H9 (cell line): ENCODE data around the gene METRNL. TPM values are rescaled to one million over a fixed set of nuclear protein-coding genes. Genes with fewer than 3 reads are reported as not detected.

Experiments used
- DNase-seq: peaks from one replicate; pipeline ENCODE4 v3.0.0-alpha.2; 2017
- H2AFZ ChIP-seq: one replicate; pipeline ENCODE4 v1.6.1; 2013; ENCODE audit warnings: mild to moderate bottlenecking, low read length, control low read depth, moderate library complexity
- H2AK5ac ChIP-seq: 2 replicates; pipeline ENCODE4 v1.6.1; 2013; ENCODE audit warnings: low read length, control low read depth, mixed read lengths; ENCODE audit not compliant: insufficient read length
- H2BK120ac ChIP-seq: one replicate; pipeline ENCODE4 v1.6.1; 2013; ENCODE audit warnings: low read depth, mild to moderate bottlenecking, low read length, control low read depth, inconsistent platforms; ENCODE audit not compliant: poor library complexity, severe bottlenecking
- H2BK12ac ChIP-seq: 2 replicates; pipeline ENCODE4 v1.6.1; 2013; ENCODE audit warnings: low read length, control low read depth, mixed read lengths, low read depth; ENCODE audit not compliant: insufficient read length
- H2BK15ac ChIP-seq: 2 replicates; pipeline ENCODE4 v1.6.1; 2013; ENCODE audit warnings: low read depth, low read length, control low read depth
- H2BK20ac ChIP-seq: one replicate; pipeline ENCODE4 v1.6.1; 2013; ENCODE audit warnings: low read depth, mild to moderate bottlenecking, low read length, control low read depth, inconsistent platforms; ENCODE audit not compliant: poor library complexity, severe bottlenecking
- H2BK5ac ChIP-seq: 2 replicates; pipeline ENCODE4 v1.6.1; 2013; ENCODE audit warnings: low read length, control low read depth, mixed read lengths; ENCODE audit not compliant: insufficient read length
- H3K14ac ChIP-seq: 2 replicates; pipeline ENCODE4 v1.6.1; 2013; ENCODE audit warnings: low read length, control low read depth; ENCODE audit not compliant: insufficient read depth
- H3K18ac ChIP-seq: 2 replicates; pipeline ENCODE4 v1.6.1; 2013; ENCODE audit warnings: low read depth, mild to moderate bottlenecking, mixed read lengths, low read length, control low read depth; ENCODE audit not compliant: insufficient read length
- H3K23ac ChIP-seq: 2 replicates; pipeline ENCODE4 v1.6.1; 2013; ENCODE audit warnings: low read length, control low read depth, mixed read lengths, low read depth; ENCODE audit not compliant: insufficient read length
- H3K23me2 ChIP-seq: 2 replicates; pipeline ENCODE4 v1.6.1; 2013; ENCODE audit warnings: low read depth, mild to moderate bottlenecking, mixed read lengths, low read length, control low read depth; ENCODE audit not compliant: insufficient read length, poor library complexity, severe bottlenecking
- H3K27ac ChIP-seq: 2 replicates; pipeline ENCODE4 v1.5.1; 2013; ENCODE audit warnings: low read length, control low read depth, mixed read lengths, low read depth; ENCODE audit not compliant: insufficient read length
- H3K27me3 ChIP-seq: 2 replicates; pipeline ENCODE4 v1.6.1; 2013; ENCODE audit warnings: low read length, control low read depth, inconsistent platforms; ENCODE audit not compliant: insufficient read depth
- H3K4ac ChIP-seq: 2 replicates; pipeline ENCODE4 v1.6.1; 2013; ENCODE audit warnings: low read depth, mild to moderate bottlenecking, control low read depth, inconsistent platforms, low read length, moderate library complexity
- H3K4me1 ChIP-seq: 2 replicates; pipeline ENCODE4 v1.6.1; 2013; ENCODE audit warnings: low read length, control low read depth, inconsistent platforms; ENCODE audit not compliant: insufficient read depth
- H3K4me2 ChIP-seq: 2 replicates; pipeline ENCODE4 v1.6.1; 2013; ENCODE audit warnings: low read length, control low read depth, mixed read lengths; ENCODE audit not compliant: insufficient read length, insufficient read depth
- H3K56ac ChIP-seq: 2 replicates; pipeline ENCODE4 v1.6.1; 2013; ENCODE audit warnings: low read depth, mild to moderate bottlenecking, mixed read lengths, low read length, control low read depth; ENCODE audit not compliant: insufficient read length
- H3K79me1 ChIP-seq: 2 replicates; pipeline ENCODE4 v1.6.1; 2013; ENCODE audit warnings: low read depth, mild to moderate bottlenecking, moderate library complexity, low read length, control low read depth, inconsistent platforms; ENCODE audit not compliant: insufficient read depth, poor library complexity, severe bottlenecking
- H3K79me2 ChIP-seq: 2 replicates; pipeline ENCODE4 v1.6.1; 2013; ENCODE audit warnings: low read length, control low read depth, inconsistent platforms; ENCODE audit not compliant: insufficient read depth
- H3K9ac ChIP-seq: 2 replicates; pipeline ENCODE4 v1.6.1; 2013; ENCODE audit warnings: low read length, control low read depth, mixed read lengths; ENCODE audit not compliant: insufficient read length; ENCODE audit errors: extremely low read depth
- H3K9me3 ChIP-seq: one replicate; pipeline ENCODE4 v1.6.1; 2013; ENCODE audit warnings: low read depth, low read length, inconsistent platforms; ENCODE audit not compliant: control insufficient read depth
- H3T11ph ChIP-seq: one replicate; pipeline ENCODE4 v1.6.1; 2013; ENCODE audit warnings: mild to moderate bottlenecking, low read length, control low read depth, inconsistent platforms
- H4K20me1 ChIP-seq: one replicate; pipeline ENCODE4 v1.6.1; 2013; ENCODE audit not compliant: control insufficient read depth, insufficient read length, insufficient read depth
- H4K5ac ChIP-seq: 2 replicates; pipeline ENCODE4 v1.6.1; 2013; ENCODE audit warnings: low read depth, mild to moderate bottlenecking, mixed read lengths, low read length, control low read depth; ENCODE audit not compliant: insufficient read length
- H4K8ac ChIP-seq: replicated peaks from 2 replicates; pipeline ENCODE4 v1.6.1; 2013; ENCODE audit warnings: low read length, control low read depth, mixed read lengths, low read depth; ENCODE audit not compliant: insufficient read length
- H4K91ac ChIP-seq: 2 replicates; pipeline ENCODE4 v1.6.1; 2013; ENCODE audit warnings: low read depth, mild to moderate bottlenecking, moderate library complexity, mixed read lengths, low read length, control low read depth; ENCODE audit not compliant: insufficient read length
- H3K27ac Mint-ChIP-seq, 3 experiments: 2 replicates in 2 of 3; 3 replicates in 1 of 3; pipeline ENCODE4 v1.8.0; 2020 to 2021; ENCODE audit warnings: mixed read lengths in 3 of 3, mild to moderate bottlenecking in 1 of 3, moderate library complexity in 1 of 3
- H3K27me3 Mint-ChIP-seq: 2 replicates; pipeline ENCODE4 v1.8.0; 2021; ENCODE audit warnings: low read depth, mild to moderate bottlenecking, moderate library complexity, mixed read lengths
- H3K36me3 Mint-ChIP-seq, 3 experiments: 2 replicates in 2 of 3; 3 replicates in 1 of 3; pipeline ENCODE4 v1.8.0; 2020 to 2021; ENCODE audit warnings: low read depth in 3 of 3, mixed read lengths in 3 of 3; ENCODE audit not compliant: insufficient read depth in 1 of 3
- H3K4me1 Mint-ChIP-seq, 2 experiments: 2 replicates each; pipeline ENCODE4 v1.8.0; 2020; ENCODE audit warnings: mixed read lengths in 2 of 2
- H3K4me3 Mint-ChIP-seq, 2 experiments: 2 replicates in 1 of 2; 3 replicates in 1 of 2; pipeline ENCODE4 v1.8.0; 2020 to 2021; ENCODE audit warnings: mild to moderate bottlenecking in 2 of 2, mixed read lengths in 2 of 2, moderate library complexity in 1 of 2
- H3K9me3 Mint-ChIP-seq, 2 experiments: 2 replicates in 1 of 2; 3 replicates in 1 of 2; pipeline ENCODE4 v1.8.0; 2020; ENCODE audit warnings: mild to moderate bottlenecking in 2 of 2, mixed read lengths in 2 of 2, moderate library complexity in 1 of 2
- CTCF ChIP-seq: fragments of 200-600 bp; sonication (generic); conservative IDR thresholded peaks from 3 replicates; pipeline ENCODE4 v1.8.0; 2021; ENCODE audit warnings: antibody characterized with exemption, mild to moderate bottlenecking
- WGBS: extraction: QIAGEN DNeasy Blood & Tissue Kit; methylation state at CpG from one replicate; pipeline ENCODE4 v1.1.7; 2013; ENCODE audit warnings: missing lambda C conversion rate, low lambda C conversion rate, mixed read lengths; ENCODE audit not compliant: insufficient read length; ENCODE audit errors: extremely low coverage; 5-methylcytosine and 5-hydroxymethylcytosine counted together
- total RNA-seq: library from RNA; stranded (reverse); gene quantifications from 2 replicates; pipeline ENCODE4 v1.2.1, GENCODE V29; 2021

Gene METRNL
- total RNA-seq, 1 experiment from 2014 or later: 21.4 TPM

GRCh38 chr17:83064732-83065659 lies 14.4 kb upstream of the METRNL start:
- Histone ChIP-seq H2AK5ac (no peak overlapping the region), H3K18ac (no peak overlapping the region), H2BK120ac (no peak overlapping the region), H3K79me1 (no peaks in the 10 kb centered on the region), H3K23me2 (no peaks in the 10 kb centered on the region), H2AFZ (no peak overlapping the region), H3K27me3 (no peaks in the 10 kb centered on the region), H3K9ac (no peak overlapping the region), H3K79me2 (no peaks in the 10 kb centered on the region), H3K4me2 (no peak overlapping the region), H2BK12ac (no peak overlapping the region), H4K91ac (no peak overlapping the region), H2BK5ac (no peak overlapping the region), H4K8ac (no peak overlapping the region), H3K4me1 (no peaks in the 10 kb centered on the region), H3T11ph (no peak overlapping the region), H2BK20ac (no peak overlapping the region), H3K23ac (no peak overlapping the region), H4K5ac (no peak overlapping the region), H3K27ac (no peak overlapping the region), H3K4ac (no peak overlapping the region), H3K9me3 (no peaks in the 10 kb centered on the region), H4K20me1 (no peaks in the 10 kb centered on the region), H3K56ac (no peak overlapping the region), H3K14ac (no peak overlapping the region; the same call in 1 of the 2 replicates), H2BK15ac (no peak overlapping the region)
- DNase-seq: peak; percentile 27
- no peak for TF ChIP-seq CTCF
- Mint-ChIP-seq H3K4me1 (0 out of 4 replicates have a peak, but pooled peaks cover 0 to 5% of the 10 kb centered on the region in 2 experiments), H3K27ac (peak overlapping the region in 2 of 3 experiments; percentile 53 to 72; a peak in 1 of 7 replicates), H3K36me3 (no peaks in the 10 kb centered on the region), H3K27me3 (no peaks in the 10 kb centered on the region; the same call in none of the 2 replicates), H3K4me3 (no peak overlapping the region), H3K9me3 (peaks cover 0 to 3% of the 10 kb centered on the region in 2 experiments; a peak in 1 of 5 replicates)
- no CpG with 5 or more reads among the region's 37 CpGs for WGBS
